HEK293 (cell line): Measurements from ENCODE around the gene SH2D4B.
A peak's percentile ranks its signal among the peaks of the same experiment; 100 is the strongest.

Experiments
- CTCF ChIA-PET: fragments of 350-600 bp; formaldehyde crosslinking; extraction: SDS; loops from one replicate; lab custom pipeline; 2021; ENCODE audit warnings: antibody characterized with exemption; lab: Yijun Ruan, JAX
- POLR2A ChIA-PET: fragments of 300-600 bp; formaldehyde crosslinking; extraction: SDS; loops from one replicate; lab custom pipeline; 2020; ENCODE audit warnings: antibody characterized with exemption, inconsistent platforms; lab: Yijun Ruan, JAX
- H3K27ac ChIP-seq: fragments of 200-500 bp; sonication (Bioruptor generic); 2 replicates; pipeline ENCODE4 v1.5.1; 2014; ENCODE audit warnings: low read depth, low read length, control low read depth, inconsistent platforms; ENCODE audit errors: extremely low read depth
- H3K36me3 ChIP-seq, 2 experiments: fragments of 200-500 bp in 1 of 2; sonication (Bioruptor generic) in 1 of 2; 1 replicate in 1 of 2; 2 replicates in 1 of 2; pipeline ENCODE4 v1.5.1; 2014 to 2017; ENCODE audit warnings: inconsistent platforms in 2 of 2, low read length in 2 of 2; ENCODE audit not compliant: control insufficient read depth in 2 of 2, insufficient read depth in 1 of 2
- H3K4me1 ChIP-seq: fragments of 200-500 bp; sonication (Bioruptor generic); 2 replicates; pipeline ENCODE4 v1.5.1; 2014; ENCODE audit warnings: mild to moderate bottlenecking, low read length, inconsistent platforms; ENCODE audit not compliant: control insufficient read depth, insufficient read depth
- H3K4me3 ChIP-seq: 2 replicates; pipeline ENCODE4 v1.5.1; 2011; ENCODE audit warnings: low read depth, mild to moderate bottlenecking, control low read depth, low read length, moderate library complexity
- H3K9me3 ChIP-seq: fragments of 200-500 bp; sonication (Bioruptor generic); 2 replicates; pipeline ENCODE4 v1.5.1; 2014; ENCODE audit warnings: low read depth, low read length, inconsistent platforms; ENCODE audit not compliant: control insufficient read depth, insufficient read depth
- EGR2 ChIP-seq: fragments of 450-650 bp; formaldehyde crosslinking; IDR thresholded peaks from 2 replicates; pipeline ENCODE4 v1.5.1; 2016; ENCODE audit warnings: low read depth, missing biosample characterization, missing genetic modification characterization
- GLIS2 ChIP-seq: fragments of 450-650 bp; formaldehyde crosslinking; IDR thresholded peaks from 2 replicates; pipeline ENCODE4 v1.5.1; 2016; ENCODE audit warnings: missing biosample characterization, missing genetic modification characterization
- KLF16 ChIP-seq: fragments of 450-650 bp; formaldehyde crosslinking; IDR thresholded peaks from 2 replicates; pipeline ENCODE4 v1.5.1; 2017; ENCODE audit warnings: missing biosample characterization, missing genetic modification characterization
- MEIS1 ChIP-seq: sonication (generic); formaldehyde crosslinking; IDR thresholded peaks from 2 replicates; pipeline ENCODE4 v1.8.1; 2022; ENCODE audit warnings: missing genetic modification reagents, mild to moderate bottlenecking, borderline replicate concordance
- REPIN1 ChIP-seq: fragments of 450-650 bp; formaldehyde crosslinking; IDR thresholded peaks from 2 replicates; pipeline ENCODE4 v1.5.1; 2017; ENCODE audit warnings: missing biosample characterization, missing genetic modification characterization, low read depth
- ZBTB21 ChIP-seq: fragments of 450-650 bp; formaldehyde crosslinking; IDR thresholded peaks from 2 replicates; pipeline ENCODE4 v1.5.1; 2017; ENCODE audit warnings: missing biosample characterization, missing genetic modification characterization
- ZFP69B ChIP-seq: fragments of 450-650 bp; formaldehyde crosslinking; IDR thresholded peaks from 2 replicates; pipeline ENCODE4 v1.5.1; 2016; ENCODE audit warnings: missing biosample characterization, missing genetic modification characterization
- ZIC2 ChIP-seq: fragments of 450-650 bp; formaldehyde crosslinking; IDR thresholded peaks from 2 replicates; pipeline ENCODE4 v1.5.1; 2016; ENCODE audit warnings: missing biosample characterization, missing genetic modification characterization
- ZNF132 ChIP-seq: fragments of 450-650 bp; formaldehyde crosslinking; IDR thresholded peaks from 2 replicates; pipeline ENCODE4 v1.5.1; 2017; ENCODE audit warnings: missing biosample characterization, missing genetic modification characterization, borderline replicate concordance
- ZNF174 ChIP-seq: fragments of 450-650 bp; formaldehyde crosslinking; IDR thresholded peaks from 2 replicates; pipeline ENCODE4 v1.5.0; 2017; ENCODE audit warnings: missing biosample characterization, mild to moderate bottlenecking, missing genetic modification characterization
- ZNF211 ChIP-seq: fragments of 450-650 bp; formaldehyde crosslinking; IDR thresholded peaks from 2 replicates; pipeline ENCODE4 v1.5.1; 2016; ENCODE audit warnings: low read depth, missing biosample characterization, missing genetic modification characterization
- ZNF23 ChIP-seq: fragments of 450-650 bp; formaldehyde crosslinking; IDR thresholded peaks from 2 replicates; pipeline ENCODE4 v1.5.1; 2016; ENCODE audit warnings: missing biosample characterization, missing genetic modification characterization, borderline replicate concordance
- ZNF24 ChIP-seq: fragments of 450-650 bp; formaldehyde crosslinking; IDR thresholded peaks from 2 replicates; pipeline ENCODE4 v1.5.1; 2016; ENCODE audit warnings: missing biosample characterization, missing genetic modification characterization
- ZNF416 ChIP-seq: fragments of 450-650 bp; formaldehyde crosslinking; IDR thresholded peaks from 2 replicates; pipeline ENCODE4 v1.5.1; 2016; ENCODE audit warnings: missing biosample characterization, missing genetic modification characterization
- ZNF473 ChIP-seq: fragments of 450-650 bp; formaldehyde crosslinking; IDR thresholded peaks from 2 replicates; pipeline ENCODE4 v1.5.1; 2017; ENCODE audit warnings: missing biosample characterization, missing genetic modification characterization
- ZNF530 ChIP-seq: fragments of 450-650 bp; formaldehyde crosslinking; IDR thresholded peaks from 2 replicates; pipeline ENCODE4 v1.5.1; 2016; ENCODE audit warnings: low read depth, missing biosample characterization, missing genetic modification characterization
- ZNF610 ChIP-seq: fragments of 450-650 bp; formaldehyde crosslinking; IDR thresholded peaks from 2 replicates; pipeline ENCODE4 v1.5.1; 2016; ENCODE audit warnings: missing biosample characterization, missing genetic modification characterization, borderline replicate concordance
- ZNF777 ChIP-seq: fragments of 450-650 bp; formaldehyde crosslinking; IDR thresholded peaks from 2 replicates; pipeline ENCODE4 v1.5.1; 2017; ENCODE audit warnings: missing biosample characterization, missing genetic modification characterization, borderline replicate concordance
- ZNF791 ChIP-seq: fragments of 450-650 bp; formaldehyde crosslinking; IDR thresholded peaks from 2 replicates; pipeline ENCODE4 v1.5.1; 2016; ENCODE audit warnings: missing biosample characterization, missing genetic modification characterization
- TF ChIP-seq, protein P1 (sequence below): fragments of 450-650 bp; formaldehyde crosslinking; IDR thresholded peaks from 2 replicates; pipeline ENCODE4 v1.5.1; 2016; ENCODE audit warnings: missing biosample characterization, missing genetic modification characterization
- TF ChIP-seq, protein P2 (sequence below): fragments of 450-650 bp; formaldehyde crosslinking; IDR thresholded peaks from 2 replicates; pipeline ENCODE4; 2016; ENCODE audit warnings: missing biosample characterization, missing genetic modification characterization
- TF ChIP-seq, protein P3 (sequence below): fragments of 450-650 bp; formaldehyde crosslinking; IDR thresholded peaks from 2 replicates; pipeline ENCODE4 v1.5.1; 2016; ENCODE audit warnings: missing biosample characterization, missing genetic modification characterization
- TF ChIP-seq, protein P4 (sequence below): fragments of 450-650 bp; formaldehyde crosslinking; IDR thresholded peaks from 2 replicates; pipeline ENCODE4 v1.5.1; 2016; ENCODE audit warnings: missing biosample characterization, missing genetic modification characterization

The SH2D4B gene

DNA sequence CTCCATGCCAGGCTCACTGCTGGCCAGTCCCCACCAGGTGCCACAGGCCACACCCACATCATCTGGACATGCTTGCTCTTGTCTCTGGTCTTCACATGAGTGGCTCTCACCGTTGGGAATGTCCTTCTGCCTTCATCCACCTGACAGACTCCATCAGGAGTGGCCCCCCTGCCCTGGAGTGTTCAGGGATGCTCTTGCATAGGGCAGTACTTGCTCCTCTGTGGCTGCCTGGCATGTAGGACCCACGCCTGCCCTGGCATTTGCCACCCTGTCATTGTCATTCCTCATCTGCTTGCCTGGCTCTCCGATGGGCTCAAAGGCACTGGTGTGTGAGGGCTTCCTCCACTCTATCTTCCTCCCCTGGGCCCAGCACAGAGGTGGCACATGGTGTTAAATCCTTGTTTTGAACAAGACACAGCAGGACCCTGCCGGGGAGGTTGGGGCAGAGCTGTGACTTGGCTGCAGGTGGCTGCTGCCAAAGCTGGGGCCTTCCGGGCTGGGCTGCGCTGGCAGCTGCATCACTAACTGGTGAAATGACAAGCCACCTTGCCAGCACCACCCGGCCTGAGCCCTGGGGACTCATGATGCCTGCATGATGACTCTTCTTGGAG is 1.8 kb downstream of the SH2D4B start:
- Histone ChIP-seq H3K4me3 (no peak overlapping the region), H3K27ac (no peak overlapping the region), H3K36me3 (no peaks in the 10 kb centered on the region), H3K9me3 (no peaks in the 10 kb centered on the region), H3K4me1 (no peaks in the 10 kb centered on the region)
- CTCF ChIA-PET = no interaction called here
- no peak for TF ChIP-seq ZNF473 (tag by site-specific recombination)
- 0 out of 2 replicates have a peak, but pooled peaks have one; percentile 25 for TF ChIP-seq ZIC2 (tag by site-specific recombination)
- POLR2A ChIA-PET = no interaction called here

DNA sequence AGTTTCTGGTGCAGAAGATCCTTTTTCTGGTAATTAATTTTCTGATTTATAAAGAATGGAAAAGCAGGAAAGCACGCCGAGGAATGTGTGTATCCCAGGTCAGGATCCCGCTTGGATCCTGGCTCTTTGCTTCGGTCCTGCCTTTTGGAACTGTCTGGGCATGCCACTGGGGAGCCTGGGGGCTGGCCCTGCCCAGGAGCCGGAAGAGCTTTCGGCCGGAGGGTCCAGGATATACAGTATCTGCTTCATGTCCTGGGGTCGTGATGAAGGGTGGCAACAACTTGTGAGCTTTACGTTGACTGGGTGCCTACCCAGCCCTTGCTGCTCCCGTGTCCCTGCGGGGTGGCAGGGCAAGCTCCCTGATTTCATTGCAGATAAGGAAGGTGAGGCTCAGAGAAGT is 2.4 kb downstream of the SH2D4B start:
- Histone ChIP-seq H3K4me3 (no peak overlapping the region), H3K36me3 (no peaks in the 10 kb centered on the region), H3K27ac (no peak overlapping the region), H3K4me1 (no peaks in the 10 kb centered on the region), H3K9me3 (no peaks in the 10 kb centered on the region)
- TF ChIP-seq GLIS2 (tag by site-specific recombination) (no peak), ZFP69B (no peak), ZNF211 (no peak), ZNF777 (tag by site-specific recombination) (no peak), ZNF132 (tag by site-specific recombination) (no peak), ZNF174 (tag by site-specific recombination) (no peak), ZNF23 (no peak), MEIS1 (CRISPR knock-in tag) (no peak), ZNF530 (tag by site-specific recombination) (no peak), ZNF416 (tag by site-specific recombination) (no peak)
- TF ChIP-seq, protein P1, sequence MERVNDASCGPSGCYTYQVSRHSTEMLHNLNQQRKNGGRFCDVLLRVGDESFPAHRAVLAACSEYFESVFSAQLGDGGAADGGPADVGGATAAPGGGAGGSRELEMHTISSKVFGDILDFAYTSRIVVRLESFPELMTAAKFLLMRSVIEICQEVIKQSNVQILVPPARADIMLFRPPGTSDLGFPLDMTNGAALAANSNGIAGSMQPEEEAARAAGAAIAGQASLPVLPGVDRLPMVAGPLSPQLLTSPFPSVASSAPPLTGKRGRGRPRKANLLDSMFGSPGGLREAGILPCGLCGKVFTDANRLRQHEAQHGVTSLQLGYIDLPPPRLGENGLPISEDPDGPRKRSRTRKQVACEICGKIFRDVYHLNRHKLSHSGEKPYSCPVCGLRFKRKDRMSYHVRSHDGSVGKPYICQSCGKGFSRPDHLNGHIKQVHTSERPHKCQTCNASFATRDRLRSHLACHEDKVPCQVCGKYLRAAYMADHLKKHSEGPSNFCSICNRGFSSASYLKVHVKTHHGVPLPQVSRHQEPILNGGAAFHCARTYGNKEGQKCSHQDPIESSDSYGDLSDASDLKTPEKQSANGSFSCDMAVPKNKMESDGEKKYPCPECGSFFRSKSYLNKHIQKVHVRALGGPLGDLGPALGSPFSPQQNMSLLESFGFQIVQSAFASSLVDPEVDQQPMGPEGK (tag by site-specific recombination) = no peak
- TF ChIP-seq, protein P2, sequence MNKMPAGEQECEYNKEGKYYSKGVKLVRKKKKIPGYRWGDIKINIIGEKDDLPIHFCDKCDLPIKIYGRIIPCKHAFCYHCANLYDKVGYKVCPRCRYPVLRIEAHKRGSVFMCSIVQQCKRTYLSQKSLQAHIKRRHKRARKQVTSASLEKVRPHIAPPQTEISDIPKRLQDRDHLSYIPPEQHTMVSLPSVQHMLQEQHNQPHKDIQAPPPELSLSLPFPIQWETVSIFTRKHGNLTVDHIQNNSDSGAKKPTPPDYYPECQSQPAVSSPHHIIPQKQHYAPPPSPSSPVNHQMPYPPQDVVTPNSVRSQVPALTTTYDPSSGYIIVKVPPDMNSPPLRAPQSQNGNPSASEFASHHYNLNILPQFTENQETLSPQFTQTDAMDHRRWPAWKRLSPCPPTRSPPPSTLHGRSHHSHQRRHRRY (tag by site-specific recombination) = no peak
- POLR2A ChIA-PET = interaction anchor here (0.6 kb wide), 1 partner anchor 17 kb away, joined by 3 read pairs; no protein-coding TSS in a partner anchor
- CTCF ChIA-PET = no interaction called here

DNA sequence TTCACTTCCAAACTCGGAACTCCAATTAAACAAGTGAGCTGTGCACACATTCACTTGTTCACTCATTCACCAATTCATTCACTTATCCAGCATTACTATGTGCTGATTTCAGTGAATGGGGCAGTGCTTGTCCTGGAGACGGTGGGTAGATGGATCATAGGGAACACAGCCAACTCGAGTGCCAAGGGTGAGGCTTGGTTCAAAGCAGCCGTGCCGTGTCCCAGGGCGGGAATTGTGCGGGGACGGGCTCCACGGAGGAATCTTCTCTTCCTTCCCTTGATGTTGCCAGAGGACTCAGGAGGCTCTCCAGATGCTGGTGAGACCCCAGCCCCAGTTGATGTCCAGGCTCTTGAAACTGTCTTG is 2.9 kb downstream of the SH2D4B start:
- H3K4me3 ChIP-seq = no peak overlapping the region
- POLR2A ChIA-PET = interaction anchor here (0.6 kb wide), 1 partner anchor 17 kb away, joined by 3 read pairs; no protein-coding TSS in a partner anchor

More for the DNA sequence above, 2.9 kb downstream of the SH2D4B start:
- Histone ChIP-seq H3K36me3 (no peaks in the 10 kb centered on the region), H3K27ac (no peak overlapping the region), H3K4me1 (no peaks in the 10 kb centered on the region), H3K9me3 (no peaks in the 10 kb centered on the region)
- TF ChIP-seq EGR2 (tag by site-specific recombination) = no peak
- TF ChIP-seq ZNF791 = no peak
- TF ChIP-seq ZNF610 = no peak
- no peak for TF ChIP-seq ZNF24 (tag by site-specific recombination)
- TF ChIP-seq, protein P3, sequence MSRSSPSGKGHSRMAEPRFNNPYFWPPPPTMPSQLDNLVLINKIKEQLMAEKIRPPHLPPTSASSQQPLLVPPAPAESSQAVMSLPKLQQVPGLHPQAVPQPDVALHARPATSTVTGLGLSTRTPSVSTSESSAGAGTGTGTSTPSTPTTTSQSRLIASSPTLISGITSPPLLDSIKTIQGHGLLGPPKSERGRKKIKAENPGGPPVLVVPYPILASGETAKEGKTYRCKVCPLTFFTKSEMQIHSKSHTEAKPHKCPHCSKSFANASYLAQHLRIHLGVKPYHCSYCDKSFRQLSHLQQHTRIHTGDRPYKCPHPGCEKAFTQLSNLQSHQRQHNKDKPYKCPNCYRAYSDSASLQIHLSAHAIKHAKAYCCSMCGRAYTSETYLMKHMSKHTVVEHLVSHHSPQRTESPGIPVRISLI (tag by site-specific recombination) = no peak
- no peak for TF ChIP-seq REPIN1 (tag by site-specific recombination)
- TF ChIP-seq ZNF23 = no peak
- TF ChIP-seq ZNF777 (tag by site-specific recombination) = no peak
- TF ChIP-seq, protein P4, sequence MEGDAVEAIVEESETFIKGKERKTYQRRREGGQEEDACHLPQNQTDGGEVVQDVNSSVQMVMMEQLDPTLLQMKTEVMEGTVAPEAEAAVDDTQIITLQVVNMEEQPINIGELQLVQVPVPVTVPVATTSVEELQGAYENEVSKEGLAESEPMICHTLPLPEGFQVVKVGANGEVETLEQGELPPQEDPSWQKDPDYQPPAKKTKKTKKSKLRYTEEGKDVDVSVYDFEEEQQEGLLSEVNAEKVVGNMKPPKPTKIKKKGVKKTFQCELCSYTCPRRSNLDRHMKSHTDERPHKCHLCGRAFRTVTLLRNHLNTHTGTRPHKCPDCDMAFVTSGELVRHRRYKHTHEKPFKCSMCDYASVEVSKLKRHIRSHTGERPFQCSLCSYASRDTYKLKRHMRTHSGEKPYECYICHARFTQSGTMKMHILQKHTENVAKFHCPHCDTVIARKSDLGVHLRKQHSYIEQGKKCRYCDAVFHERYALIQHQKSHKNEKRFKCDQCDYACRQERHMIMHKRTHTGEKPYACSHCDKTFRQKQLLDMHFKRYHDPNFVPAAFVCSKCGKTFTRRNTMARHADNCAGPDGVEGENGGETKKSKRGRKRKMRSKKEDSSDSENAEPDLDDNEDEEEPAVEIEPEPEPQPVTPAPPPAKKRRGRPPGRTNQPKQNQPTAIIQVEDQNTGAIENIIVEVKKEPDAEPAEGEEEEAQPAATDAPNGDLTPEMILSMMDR (tag by site-specific recombination) = no peak
- no peak for TF ChIP-seq KLF16 (tag by site-specific recombination)
- no peak for TF ChIP-seq ZBTB21 (tag by site-specific recombination)
- CTCF ChIA-PET = interaction anchor here (0.9 kb wide), 1 partner anchor 59 kb away, joined by 3 read pairs; no protein-coding TSS in a partner anchor
